ENCODE measurements around the gene AQP10.

DNA sequence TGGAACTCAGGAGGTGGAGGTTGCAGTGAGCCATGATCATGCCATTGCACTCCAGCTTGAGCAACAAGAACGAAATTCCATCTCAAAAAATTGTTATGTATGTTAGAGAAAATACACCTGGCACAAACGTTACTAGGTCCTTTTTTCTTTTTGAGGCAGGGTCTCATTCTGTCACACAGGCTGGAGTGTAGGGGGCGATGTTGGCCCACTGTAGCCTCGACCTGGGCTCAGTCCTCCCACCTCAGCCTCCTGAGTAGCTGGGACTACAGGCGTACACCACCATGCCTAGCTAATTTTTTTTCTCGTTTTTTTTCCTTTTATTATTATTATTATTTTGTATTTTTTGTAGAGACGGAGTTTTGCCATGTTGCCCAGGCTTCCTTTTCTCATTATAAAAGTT is 44.1 kb upstream of the AQP10 start:
- TF ChIP-seq TAF1 (IDR thresholded peaks at IDR 0.05; ENCODE audit: borderline replicate concordance, low read depth, low read length) = no peak
- TF ChIP-seq POLR2A (IDR thresholded peaks at IDR 0.05; ENCODE audit: low read depth, low read length) = no peak
- TF ChIP-seq POLR2AphosphoS5 (IDR thresholded peaks at IDR 0.05; ENCODE audit: low read depth, low read length) = no peak
